H1 (cell line): Measurements from ENCODE around the gene ST3GAL2. TPM values are rescaled to one million over a fixed set of nuclear protein-coding genes. Genes with fewer than 3 reads are reported as not detected.
A peak's percentile ranks its signal among the peaks of the same experiment; 100 is the strongest.

Experiments used
- ASH2L ChIP-seq: fragments of 200-600, 300-600 bp; sonication (generic); IDR thresholded peaks from one replicate; pipeline ENCODE4 v1.7.1; 2017; ENCODE audit warnings: low read length
- BACH1 ChIP-seq: IDR thresholded peaks from 2 replicates; pipeline ENCODE4 v1.6.1; 2012; ENCODE audit warnings: low read length, improper control_type of control experiment
- CBX8 ChIP-seq: fragments of 300-800, 300-1000 bp; sonication (generic); IDR thresholded peaks from 2 replicates; pipeline ENCODE4 v1.7.1; 2016; ENCODE audit warnings: low read depth, low read length, borderline replicate concordance
- CEBPB ChIP-seq: IDR thresholded peaks from 2 replicates; pipeline ENCODE4 v1.6.1; 2012; ENCODE audit warnings: low read depth, low read length
- EGR1 ChIP-seq: IDR thresholded peaks from 2 replicates; pipeline ENCODE4 v1.6.1; 2011; ENCODE audit warnings: low read depth, low read length, borderline replicate concordance
- EZH2 ChIP-seq: fragments of 200-600 bp; sonication (generic); IDR thresholded peaks from 2 replicates; pipeline ENCODE4 v1.7.1; 2012; ENCODE audit warnings: low read depth, mild to moderate bottlenecking, moderate library complexity, low read length, inconsistent platforms; ENCODE audit not compliant: severe bottlenecking
- GTF2F1 ChIP-seq: IDR thresholded peaks from 2 replicates; pipeline ENCODE4 v1.6.1; 2012; ENCODE audit warnings: low read depth, low read length, improper control_type of control experiment, borderline replicate concordance
- HDAC2 ChIP-seq, 2 experiments: fragments of 300-600 bp in 1 of 2; sonication (generic) in 1 of 2; IDR thresholded peaks; 2 replicates each; pipeline ENCODE4 v1.6.1; 2011 to 2012; ENCODE audit warnings: low read depth in 2 of 2, low read length in 2 of 2, mild to moderate bottlenecking in 2 of 2, moderate library complexity in 2 of 2, borderline replicate concordance in 1 of 2, inconsistent platforms in 1 of 2
- POLR2A ChIP-seq, 2 experiments: IDR thresholded peaks; 1 replicate in 1 of 2; 2 replicates in 1 of 2; pipeline ENCODE4 v1.6.1; 2011; ENCODE audit warnings: low read depth in 2 of 2, low read length in 2 of 2, mild to moderate bottlenecking in 2 of 2; ENCODE audit errors: control extremely low read depth in 1 of 2
- SAP30 ChIP-seq: fragments of 300-600 bp; sonication (generic); IDR thresholded peaks from 2 replicates; pipeline ENCODE4 v1.7.1; 2012; ENCODE audit warnings: low read length, moderate library complexity, mild to moderate bottlenecking, inconsistent platforms; ENCODE audit not compliant: insufficient read depth, insufficient replicate concordance
- SIRT6 ChIP-seq: IDR thresholded peaks from one replicate; pipeline ENCODE4 v1.7.1; 2012; ENCODE audit warnings: low read length, inconsistent platforms
- TAF1 ChIP-seq: IDR thresholded peaks from 2 replicates; pipeline ENCODE4 v1.6.1; 2011; ENCODE audit warnings: mild to moderate bottlenecking, low read depth, low read length
- TEAD4 ChIP-seq: IDR thresholded peaks from 2 replicates; pipeline ENCODE4 v1.6.1; 2012; ENCODE audit warnings: low read depth, low read length, inconsistent platforms, mixed read lengths
- YY1 ChIP-seq: IDR thresholded peaks from 2 replicates; pipeline ENCODE4 v1.6.1; 2011; ENCODE audit warnings: low read depth, mild to moderate bottlenecking, low read length
- polyA plus RNA-seq, 7 experiments: library from polyadenylated mRNA; depleted of rRNA in 3 of 7; stranded (reverse) in 5 of 7; unstranded in 2 of 7; fragments of >200 nt in 5 of 7; fragments of 200-250 nt in 2 of 7; gene quantifications; 1 replicate in 5 of 7; 2 replicates in 1 of 7; 4 replicates in 1 of 7; pipeline versions ENCODE4 v1.2.1 to v1.2.3, GENCODE V29; 2011 to 2013; ENCODE audit warnings: missing spikeins in 2 of 7, mixed read lengths in 2 of 7
- total RNA-seq: library from RNA; stranded (reverse); fragmentation: NEBNext Ultra II Directional; extraction: Animal tissue kit (Norgen Biotek cat#: 25700); gene quantifications from 2 replicates; pipeline ENCODE4 v1.2.1, GENCODE V29; 2021
- TF ChIP-seq, protein P1 (sequence below), 3 experiments: IDR thresholded peaks; 1 replicate in 2 of 3; 2 replicates in 1 of 3; pipeline versions ENCODE4 v1.5.1 to v1.6.1; 2011; ENCODE audit warnings: low read length in 3 of 3, mild to moderate bottlenecking in 3 of 3, inconsistent platforms in 2 of 3, low read depth in 1 of 3, moderate library complexity in 1 of 3; ENCODE audit not compliant: insufficient read depth in 1 of 3; ENCODE audit errors: control extremely low read depth in 1 of 3
- TF ChIP-seq, protein P2 (sequence below): IDR thresholded peaks from 2 replicates; pipeline ENCODE4 v1.6.1; 2011; ENCODE audit warnings: low read length, improper control_type of control experiment
- TF ChIP-seq, protein P3 (sequence below): IDR thresholded peaks from 2 replicates; pipeline ENCODE4 v1.6.1; 2012; ENCODE audit warnings: low read length, inconsistent platforms

The ST3GAL2 gene
- total and polyA plus RNA-seq, 2 of the 8 experiments (the other 6 are each of a cell fraction or from before 2014, with no cell fraction given), result 14.4 to 39.7 TPM

DNA sequence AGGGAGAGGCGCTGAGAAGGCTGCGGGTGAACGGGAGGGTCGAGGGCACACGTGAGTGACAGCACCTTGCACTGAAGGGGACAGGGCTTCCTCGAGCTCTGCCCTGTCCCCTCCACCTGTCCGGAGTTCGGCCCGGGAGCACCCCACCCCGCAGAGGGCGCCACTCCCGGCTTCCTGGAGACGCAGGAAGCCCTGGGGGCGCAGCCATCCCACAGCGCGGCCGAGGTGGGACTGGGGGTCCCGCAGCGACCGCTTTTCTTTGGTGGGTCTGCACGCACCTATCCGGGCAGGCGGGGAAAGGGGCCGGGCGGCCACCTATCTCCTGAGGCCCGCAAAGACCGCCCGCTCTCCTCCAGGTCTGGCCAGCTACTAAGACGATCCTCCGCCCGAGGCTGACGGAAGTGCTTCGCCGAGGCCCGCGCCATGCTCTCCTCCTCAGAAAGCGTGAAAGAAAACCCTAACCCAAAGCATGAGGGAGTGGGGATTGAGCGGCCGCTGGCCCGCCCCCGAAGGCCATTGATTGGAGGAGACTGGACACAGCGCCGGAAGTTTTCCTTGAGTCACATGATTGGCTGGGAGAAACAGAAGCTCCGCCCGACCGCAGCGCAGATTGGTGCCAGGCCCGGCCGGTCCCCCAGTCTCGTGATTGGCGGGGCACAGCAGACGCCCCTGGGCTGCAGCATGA lies 57.8 kb downstream of the ST3GAL2 start (continued):
- TF ChIP-seq, protein P1, sequence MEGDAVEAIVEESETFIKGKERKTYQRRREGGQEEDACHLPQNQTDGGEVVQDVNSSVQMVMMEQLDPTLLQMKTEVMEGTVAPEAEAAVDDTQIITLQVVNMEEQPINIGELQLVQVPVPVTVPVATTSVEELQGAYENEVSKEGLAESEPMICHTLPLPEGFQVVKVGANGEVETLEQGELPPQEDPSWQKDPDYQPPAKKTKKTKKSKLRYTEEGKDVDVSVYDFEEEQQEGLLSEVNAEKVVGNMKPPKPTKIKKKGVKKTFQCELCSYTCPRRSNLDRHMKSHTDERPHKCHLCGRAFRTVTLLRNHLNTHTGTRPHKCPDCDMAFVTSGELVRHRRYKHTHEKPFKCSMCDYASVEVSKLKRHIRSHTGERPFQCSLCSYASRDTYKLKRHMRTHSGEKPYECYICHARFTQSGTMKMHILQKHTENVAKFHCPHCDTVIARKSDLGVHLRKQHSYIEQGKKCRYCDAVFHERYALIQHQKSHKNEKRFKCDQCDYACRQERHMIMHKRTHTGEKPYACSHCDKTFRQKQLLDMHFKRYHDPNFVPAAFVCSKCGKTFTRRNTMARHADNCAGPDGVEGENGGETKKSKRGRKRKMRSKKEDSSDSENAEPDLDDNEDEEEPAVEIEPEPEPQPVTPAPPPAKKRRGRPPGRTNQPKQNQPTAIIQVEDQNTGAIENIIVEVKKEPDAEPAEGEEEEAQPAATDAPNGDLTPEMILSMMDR (IDR thresholded peaks at IDR 0.05; ENCODE audit: control extremely low read depth in 1 of 3, insufficient read depth in 1 of 3, low read depth in 1 of 3, low read length in 3 of 3), result peak in 2 of 3 experiments; percentile 25 to 32; a peak in 3 of 4 replicates
- TF ChIP-seq SAP30 (no peak), YY1 (0 out of 2 replicates have a peak, but pooled peaks have one; percentile 54), ASH2L (peak; percentile 37), EGR1 (no peak), TAF1 (peak; percentile 97), CEBPB (no peak), POLR2A (IDR thresholded peaks at IDR 0.05; ENCODE audit: control extremely low read depth in 1 of 2, low read depth in 2 of 2, low read length in 2 of 2) (peak; percentile 91 to 96), BACH1 (0 out of 2 replicates have a peak, but pooled peaks have one; percentile 14), EZH2 (no peak), GTF2F1 (peak; percentile 81; the same call in 1 of the 2 replicates), HDAC2 (IDR thresholded peaks at IDR 0.05; ENCODE audit: borderline replicate concordance in 1 of 2, low read depth in 2 of 2, low read length in 2 of 2) (0 out of 4 replicates have a peak, but pooled peaks of 1 of the 2 experiments have one; percentile 64), TEAD4 (no peak), CBX8 (no peak), SIRT6 (no peak)
- TF ChIP-seq, protein P2, sequence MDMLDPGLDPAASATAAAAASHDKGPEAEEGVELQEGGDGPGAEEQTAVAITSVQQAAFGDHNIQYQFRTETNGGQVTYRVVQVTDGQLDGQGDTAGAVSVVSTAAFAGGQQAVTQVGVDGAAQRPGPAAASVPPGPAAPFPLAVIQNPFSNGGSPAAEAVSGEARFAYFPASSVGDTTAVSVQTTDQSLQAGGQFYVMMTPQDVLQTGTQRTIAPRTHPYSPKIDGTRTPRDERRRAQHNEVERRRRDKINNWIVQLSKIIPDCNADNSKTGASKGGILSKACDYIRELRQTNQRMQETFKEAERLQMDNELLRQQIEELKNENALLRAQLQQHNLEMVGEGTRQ, result peak; percentile 42; the same call in 1 of the 2 replicates
- TF ChIP-seq, protein P3, sequence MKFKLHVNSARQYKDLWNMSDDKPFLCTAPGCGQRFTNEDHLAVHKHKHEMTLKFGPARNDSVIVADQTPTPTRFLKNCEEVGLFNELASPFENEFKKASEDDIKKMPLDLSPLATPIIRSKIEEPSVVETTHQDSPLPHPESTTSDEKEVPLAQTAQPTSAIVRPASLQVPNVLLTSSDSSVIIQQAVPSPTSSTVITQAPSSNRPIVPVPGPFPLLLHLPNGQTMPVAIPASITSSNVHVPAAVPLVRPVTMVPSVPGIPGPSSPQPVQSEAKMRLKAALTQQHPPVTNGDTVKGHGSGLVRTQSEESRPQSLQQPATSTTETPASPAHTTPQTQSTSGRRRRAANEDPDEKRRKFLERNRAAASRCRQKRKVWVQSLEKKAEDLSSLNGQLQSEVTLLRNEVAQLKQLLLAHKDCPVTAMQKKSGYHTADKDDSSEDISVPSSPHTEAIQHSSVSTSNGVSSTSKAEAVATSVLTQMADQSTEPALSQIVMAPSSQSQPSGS, result no peak
